K562 (cell line): ENCODE data around the gene NQO2. TPM values are rescaled to one million over a fixed set of nuclear protein-coding genes. Genes with fewer than 3 reads are reported as not detected.

Experiments
- CBFA2T3 ChIP-seq: fragments of 450-650 bp; IDR thresholded peaks from 2 replicates; pipeline ENCODE4 v1.6.1; 2017
- CREM ChIP-seq: IDR thresholded peaks from 2 replicates; pipeline ENCODE4 v1.6.1; 2014; ENCODE audit warnings: antibody characterized with exemption, low read depth
- CTBP1 ChIP-seq: fragments of 450-650 bp; IDR thresholded peaks from 2 replicates; pipeline ENCODE4 v1.6.1; 2016; ENCODE audit warnings: borderline replicate concordance
- EP300 ChIP-seq: IDR thresholded peaks from 2 replicates; pipeline ENCODE4 v1.6.1; 2012; ENCODE audit warnings: low read length, improper control_type of control experiment
- ETV1 ChIP-seq: fragments of 450-650 bp; conservative IDR thresholded peaks from 2 replicates; pipeline ENCODE4 v1.6.1; 2016; ENCODE audit warnings: missing genetic modification characterization, control low read depth, low read depth, missing compliant biosample characterization
- FOXM1 ChIP-seq, 2 experiments: fragments of 450-650 bp in 1 of 2; sonication (generic) in 1 of 2; formaldehyde crosslinking in 1 of 2; IDR thresholded peaks; 2 replicates each; pipeline versions ENCODE4 v1.6.1 to v1.9.0; 2017 to 2022; ENCODE audit warnings: low read depth in 2 of 2, mild to moderate bottlenecking in 2 of 2, missing genetic modification reagents in 1 of 2, moderate library complexity in 1 of 2
- FOXP1 ChIP-seq: sonication (generic); formaldehyde crosslinking; IDR thresholded peaks from 2 replicates; pipeline ENCODE4 v1.8.0; 2022; ENCODE audit warnings: mild to moderate bottlenecking, missing genetic modification reagents
- HNRNPH1 ChIP-seq: fragments of 200-400 bp; formaldehyde crosslinking; optimal IDR thresholded peaks from 2 replicates; pipeline ENCODE3; 2017; ENCODE audit warnings: low read depth, mild to moderate bottlenecking, low read length, moderate library complexity
- JUND ChIP-seq, 2 experiments: IDR thresholded peaks; 2 replicates in 1 of 2; 3 replicates in 1 of 2; pipeline ENCODE4 v1.6.1; 2011; ENCODE audit warnings: borderline replicate concordance in 2 of 2, low read depth in 2 of 2, low read length in 2 of 2, improper control_type of control experiment in 1 of 2, missing biosample characterization in 1 of 2, missing genetic modification characterization in 1 of 2, missing genetic modification reagents in 1 of 2
- KAT2B ChIP-seq: IDR thresholded peaks from one replicate; pipeline ENCODE4 v1.6.1; 2012; ENCODE audit warnings: low read depth, mild to moderate bottlenecking, control low read depth, inconsistent platforms, low read length, moderate library complexity
- KDM1A ChIP-seq, 2 experiments: fragments of 450-650 bp; IDR thresholded peaks; 2 replicates each; pipeline ENCODE4 v1.6.1; 2016; ENCODE audit warnings: mild to moderate bottlenecking in 2 of 2
- KLF1 ChIP-seq: fragments of 450-650 bp; IDR thresholded peaks from 2 replicates; pipeline ENCODE4 v1.6.1; 2016; ENCODE audit warnings: missing genetic modification characterization, missing compliant biosample characterization
- KLF13 ChIP-seq: fragments of 450-650 bp; IDR thresholded peaks from 2 replicates; pipeline ENCODE4 v1.6.1; 2016; ENCODE audit warnings: missing genetic modification characterization, low read depth, mild to moderate bottlenecking, missing compliant biosample characterization, moderate library complexity, borderline replicate concordance
- KLF16 ChIP-seq: IDR thresholded peaks from 2 replicates; pipeline ENCODE4 v1.6.1; 2016; ENCODE audit warnings: antibody characterized with exemption
- LEF1 ChIP-seq: fragments of 450-650 bp; IDR thresholded peaks from 2 replicates; pipeline ENCODE4 v1.6.1; 2016; ENCODE audit warnings: mild to moderate bottlenecking
- NCOR1 ChIP-seq: fragments of 450-650 bp; IDR thresholded peaks from 2 replicates; pipeline ENCODE4 v1.6.1; 2016; ENCODE audit warnings: mild to moderate bottlenecking, moderate library complexity
- NR0B1 ChIP-seq: fragments of 450-650 bp; IDR thresholded peaks from one replicate; pipeline ENCODE4 v1.6.1; 2018; ENCODE audit warnings: mild to moderate bottlenecking, moderate library complexity; ENCODE audit not compliant: partially characterized antibody
- PKNOX1 ChIP-seq: fragments of 450-650 bp; IDR thresholded peaks from 2 replicates; pipeline ENCODE4 v1.6.1; 2016
- PRPF4 ChIP-seq: fragments of 200-400 bp; formaldehyde crosslinking; IDR thresholded peaks from one replicate; pipeline ENCODE4 v1.6.1; 2017; ENCODE audit warnings: low read length, low read depth, mild to moderate bottlenecking; ENCODE audit not compliant: insufficient read depth, poor library complexity, severe bottlenecking
- SMARCE1 ChIP-seq: fragments of 450-650 bp; IDR thresholded peaks from 2 replicates; pipeline ENCODE4 v1.7.1; 2016; ENCODE audit warnings: mild to moderate bottlenecking
- TFAM ChIP-seq: fragments of 250-450 bp; sonication (Bioruptor Pico); conservative IDR thresholded peaks from 2 replicates; pipeline ENCODE4 v1.5.0; 2021; ENCODE audit warnings: mild to moderate bottlenecking, moderate library complexity
- ZKSCAN1 ChIP-seq: fragments of 150-350 bp; IDR thresholded peaks from 2 replicates; pipeline ENCODE4 v1.6.1; 2016; ENCODE audit warnings: low read depth, low read length
- ZNF212 ChIP-seq: fragments of 450-650 bp; formaldehyde crosslinking; IDR thresholded peaks from 2 replicates; pipeline ENCODE4 v1.4.0; 2020; ENCODE audit warnings: mild to moderate bottlenecking
- ZNF444 ChIP-seq: fragments of 250-450 bp; sonication (Bioruptor Pico); IDR thresholded peaks from 2 replicates; pipeline ENCODE4 v1.4.0; 2020; ENCODE audit warnings: mild to moderate bottlenecking, moderate library complexity
- ZSCAN32 ChIP-seq: fragments of 450-650 bp; formaldehyde crosslinking; IDR thresholded peaks from 2 replicates; pipeline ENCODE4 v1.4.0; 2020; ENCODE audit warnings: mild to moderate bottlenecking, moderate library complexity
- polyA plus RNA-seq, 8 experiments: library from polyadenylated mRNA; depleted of rRNA in 4 of 8; stranded (reverse) in 5 of 8; unstranded in 3 of 8; fragments of >200 nt; fragmentation: Nextera tagmentation in 2 of 8; fragmentation: Illumina TruSeq in 1 of 8; extraction: Ambion mirVana in 2 of 8; extraction: Trizol in 1 of 8; gene quantifications; 2 replicates each; pipeline versions ENCODE4 v1.2.1 to v1.2.3, GENCODE V29; 2011 to 2014; ENCODE audit warnings: inconsistent platforms in 1 of 8, missing spikeins in 1 of 8
- total RNA-seq, 7 experiments: library from RNA; depleted of rRNA in 6 of 7; stranded (reverse); fragments of >200 nt in 6 of 7; fragmentation: Illumina TruSeq in 2 of 7; extraction: Trizol in 2 of 7; gene quantifications; 2 replicates each; pipeline versions ENCODE4 v1.2.1 to v1.2.3, GENCODE V29; 2011 to 2021; ENCODE audit warnings: low replicate concordance in 1 of 7
- TF ChIP-seq, protein P1 (sequence below): sonication (generic); IDR thresholded peaks from 2 replicates; pipeline ENCODE4 v1.6.1; 2016
- TF ChIP-seq, protein P2 (sequence below): fragments of 250-450 bp; sonication (Bioruptor Pico); IDR thresholded peaks from 2 replicates; pipeline ENCODE4 v1.8.0; 2022; ENCODE audit warnings: moderate library complexity, mild to moderate bottlenecking, inconsistent platforms
- TF ChIP-seq, protein P3 (sequence below): fragments of 250-450 bp; sonication (Bioruptor Pico); IDR thresholded peaks from 2 replicates; pipeline ENCODE4 v1.9.0; 2021; ENCODE audit warnings: mild to moderate bottlenecking

Gene NQO2
- total and polyA plus RNA-seq, 9 of the 15 experiments (the other 6 are each of a cell fraction or from before 2014, with no cell fraction given) = 54.6 to 214 (median 116) TPM

- TF ChIP-seq NCOR1 (peak; percentile 81), ETV1 (tag) (peak; percentile 43; the same call in 1 of the 2 replicates), HNRNPH1 (no peak), ZSCAN32 (CRISPR knock-in tag) (no peak), CREM (peak; percentile 46; the same call in 1 of the 2 replicates), PRPF4 (no peak), PKNOX1 (peak; percentile 47; the same call in 1 of the 2 replicates), ZNF444 (CRISPR knock-in tag) (no peak), LEF1 (no peak), ZKSCAN1 (no peak), FOXM1 (IDR thresholded peaks at IDR 0.05; ENCODE audit: low read depth) (peak; percentile 61; the same call in 1 of the 2 replicates), FOXM1 (CRISPR knock-in tag; IDR thresholded peaks at IDR 0.05; ENCODE audit: low read depth) (no peak), TFAM (CRISPR knock-in tag) (no peak), ZNF212 (CRISPR knock-in tag) (no peak), CTBP1 (peak; percentile 38; the same call in 1 of the 2 replicates), JUND (IDR thresholded peaks at IDR 0.05; ENCODE audit: borderline replicate concordance, low read depth, low read length) (no peak), JUND (tag; IDR thresholded peaks at IDR 0.05; ENCODE audit: borderline replicate concordance, low read depth, low read length) (peak; percentile 46; the same call in 2 of the 3 replicates), KLF13 (tag) (no peak), SMARCE1 (peak; percentile 48; the same call in 1 of the 2 replicates), NR0B1 (no peak), KAT2B (no peak), KDM1A (IDR thresholded peaks at IDR 0.05) (peak; percentile 50 to 55; a peak in 2 of 4 replicates), KLF1 (tag) (no peak), FOXP1 (CRISPR knock-in tag) (no peak), CBFA2T3 (peak; percentile 92), EP300 (peak; percentile 76; the same call in 1 of the 2 replicates), KLF16 (peak; percentile 68)
- TF ChIP-seq, protein P1, sequence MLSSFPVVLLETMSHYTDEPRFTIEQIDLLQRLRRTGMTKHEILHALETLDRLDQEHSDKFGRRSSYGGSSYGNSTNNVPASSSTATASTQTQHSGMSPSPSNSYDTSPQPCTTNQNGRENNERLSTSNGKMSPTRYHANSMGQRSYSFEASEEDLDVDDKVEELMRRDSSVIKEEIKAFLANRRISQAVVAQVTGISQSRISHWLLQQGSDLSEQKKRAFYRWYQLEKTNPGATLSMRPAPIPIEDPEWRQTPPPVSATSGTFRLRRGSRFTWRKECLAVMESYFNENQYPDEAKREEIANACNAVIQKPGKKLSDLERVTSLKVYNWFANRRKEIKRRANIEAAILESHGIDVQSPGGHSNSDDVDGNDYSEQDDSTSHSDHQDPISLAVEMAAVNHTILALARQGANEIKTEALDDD = peak; percentile 84
- TF ChIP-seq, protein P2, sequence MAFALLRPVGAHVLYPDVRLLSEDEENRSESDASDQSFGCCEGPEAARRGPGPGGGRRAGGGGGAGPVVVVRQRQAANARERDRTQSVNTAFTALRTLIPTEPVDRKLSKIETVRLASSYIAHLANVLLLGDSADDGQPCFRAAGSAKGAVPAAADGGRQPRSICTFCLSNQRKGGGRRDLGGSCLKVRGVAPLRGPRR = no peak
- TF ChIP-seq, protein P3, sequence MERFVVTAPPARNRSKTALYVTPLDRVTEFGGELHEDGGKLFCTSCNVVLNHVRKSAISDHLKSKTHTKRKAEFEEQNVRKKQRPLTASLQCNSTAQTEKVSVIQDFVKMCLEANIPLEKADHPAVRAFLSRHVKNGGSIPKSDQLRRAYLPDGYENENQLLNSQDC (CRISPR knock-in tag) = no peak
Observed at GRCh38 chr6:2962636-2963035, 37.1 kb upstream of the NQO2 start (continued).
